WTC11 (cell line): ENCODE results near the gene RAP1GAP. TPM values are rescaled to one million over a fixed set of nuclear protein-coding genes. Genes with fewer than 3 reads are reported as not detected.
"Not testable (repeated sequence)": the region's sequence is repeated elsewhere in the genome, so short reads cannot be mapped to it uniquely, and the experiment has no call there.

Source experiments
- ATAC-seq: fragments of 200-7000 bp; cut with Tn5 transposase; 2 replicates; pipeline ENCODE4 v1.10.0; 2021; ENCODE audit warnings: mild to moderate bottlenecking, moderate library complexity
- CTCF ChIA-PET: fragments of 300-600 bp; sonication (Branson Sonifier 250); formaldehyde crosslinking; loops from one replicate; lab custom pipeline; 2021; ENCODE audit warnings: antibody characterized with exemption; lab: Charles Lee
- POLR2A ChIA-PET: fragments of 350-600 bp; sonication (Branson Sonifier 250); formaldehyde crosslinking; loops from one replicate; lab custom pipeline; 2021; ENCODE audit warnings: antibody characterized with exemption; lab: Charles Lee
- DNase-seq: peaks from one replicate; pipeline ENCODE4 v3.0.0; 2021; ENCODE audit warnings: low spot score
- H3K27ac Mint-ChIP-seq: 2 replicates; pipeline ENCODE4 v1.8.0; 2021; ENCODE audit warnings: mixed read lengths
- H3K27me3 Mint-ChIP-seq: 2 replicates; pipeline ENCODE4 v1.8.0; 2021; ENCODE audit warnings: low read depth, mild to moderate bottlenecking, moderate library complexity, mixed read lengths
- H3K36me3 Mint-ChIP-seq: 2 replicates; pipeline ENCODE4 v1.8.0; 2021; ENCODE audit warnings: mixed read lengths
- H3K4me1 Mint-ChIP-seq: 2 replicates; pipeline ENCODE4 v1.8.0; 2022; ENCODE audit warnings: mixed read lengths
- H3K4me3 Mint-ChIP-seq: 2 replicates; pipeline ENCODE4 v1.8.0; 2021; ENCODE audit warnings: mild to moderate bottlenecking, moderate library complexity, mixed read lengths
- H3K9me3 Mint-ChIP-seq: 2 replicates; pipeline ENCODE4 v1.8.0; 2021; ENCODE audit warnings: mixed read lengths
- FOXP4 ChIP-seq: sonication (generic); formaldehyde crosslinking; IDR thresholded peaks from 2 replicates; pipeline ENCODE4 v1.8.0; 2022; ENCODE audit warnings: mild to moderate bottlenecking, missing genetic modification reagents
- NR3C1 ChIP-seq: sonication (generic); formaldehyde crosslinking; conservative IDR thresholded peaks from 2 replicates; pipeline ENCODE4 v1.8.1; 2023; ENCODE audit warnings: low read depth, mild to moderate bottlenecking, missing genetic modification reagents
- PRRX2 ChIP-seq: fragments of 250-450 bp; sonication (Bioruptor Pico); IDR thresholded peaks from 2 replicates; pipeline ENCODE4 v1.8.0; 2021; ENCODE audit warnings: mild to moderate bottlenecking
- TEAD4 ChIP-seq: sonication (generic); formaldehyde crosslinking; IDR thresholded peaks from 2 replicates; pipeline ENCODE4 v1.8.0; 2022; ENCODE audit warnings: mild to moderate bottlenecking, missing genetic modification reagents
- ZNF121 ChIP-seq: sonication (generic); formaldehyde crosslinking; IDR thresholded peaks from 2 replicates; pipeline ENCODE4 v1.8.0; 2023; ENCODE audit warnings: missing genetic modification reagents
- ZNF232 ChIP-seq: sonication (generic); formaldehyde crosslinking; IDR thresholded peaks from 2 replicates; pipeline ENCODE4 v1.8.0; 2022; ENCODE audit warnings: mild to moderate bottlenecking, missing genetic modification reagents
- ZNF512 ChIP-seq: sonication (generic); formaldehyde crosslinking; IDR thresholded peaks from 2 replicates; pipeline ENCODE4 v1.8.1; 2022; ENCODE audit warnings: missing genetic modification reagents, borderline replicate concordance
- total RNA-seq: library from RNA; stranded (reverse); gene quantifications from 3 replicates; pipeline ENCODE4 v1.2.3, GENCODE V29; 2021
- TF ChIP-seq, protein P1 (sequence below): fragments of 250-450 bp; sonication (Bioruptor Pico); conservative IDR thresholded peaks from 2 replicates; pipeline ENCODE4 v1.9.0; 2021; ENCODE audit warnings: mild to moderate bottlenecking
- TF ChIP-seq, protein P2 (sequence below): sonication (generic); formaldehyde crosslinking; IDR thresholded peaks from 2 replicates; pipeline ENCODE4 v1.8.1; 2023; ENCODE audit warnings: mild to moderate bottlenecking, missing genetic modification reagents

Gene RAP1GAP
- total RNA-seq, 1 experiment from 2014 or later: 7.6 TPM

DNA sequence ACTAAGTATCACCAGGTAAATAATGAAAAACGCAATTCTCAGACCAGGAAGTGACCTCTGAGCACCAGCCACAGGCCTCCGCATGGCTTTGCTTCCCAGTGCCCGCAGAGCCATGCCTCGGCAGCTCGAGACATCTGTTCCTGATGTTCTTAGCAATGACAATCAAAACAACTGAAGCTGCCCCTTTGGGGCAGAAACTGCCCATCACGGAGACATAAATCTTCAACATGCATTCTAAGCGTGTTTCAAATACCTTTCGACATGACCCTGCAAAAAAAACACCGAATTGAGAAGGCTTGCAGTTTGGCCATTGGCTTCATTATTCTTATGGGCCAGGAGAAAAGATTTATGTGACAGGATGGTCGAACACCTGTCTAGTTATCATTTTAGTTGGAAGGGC lies 5.8 kb upstream of the RAP1GAP start (continued):
- TF ChIP-seq, protein P1, sequence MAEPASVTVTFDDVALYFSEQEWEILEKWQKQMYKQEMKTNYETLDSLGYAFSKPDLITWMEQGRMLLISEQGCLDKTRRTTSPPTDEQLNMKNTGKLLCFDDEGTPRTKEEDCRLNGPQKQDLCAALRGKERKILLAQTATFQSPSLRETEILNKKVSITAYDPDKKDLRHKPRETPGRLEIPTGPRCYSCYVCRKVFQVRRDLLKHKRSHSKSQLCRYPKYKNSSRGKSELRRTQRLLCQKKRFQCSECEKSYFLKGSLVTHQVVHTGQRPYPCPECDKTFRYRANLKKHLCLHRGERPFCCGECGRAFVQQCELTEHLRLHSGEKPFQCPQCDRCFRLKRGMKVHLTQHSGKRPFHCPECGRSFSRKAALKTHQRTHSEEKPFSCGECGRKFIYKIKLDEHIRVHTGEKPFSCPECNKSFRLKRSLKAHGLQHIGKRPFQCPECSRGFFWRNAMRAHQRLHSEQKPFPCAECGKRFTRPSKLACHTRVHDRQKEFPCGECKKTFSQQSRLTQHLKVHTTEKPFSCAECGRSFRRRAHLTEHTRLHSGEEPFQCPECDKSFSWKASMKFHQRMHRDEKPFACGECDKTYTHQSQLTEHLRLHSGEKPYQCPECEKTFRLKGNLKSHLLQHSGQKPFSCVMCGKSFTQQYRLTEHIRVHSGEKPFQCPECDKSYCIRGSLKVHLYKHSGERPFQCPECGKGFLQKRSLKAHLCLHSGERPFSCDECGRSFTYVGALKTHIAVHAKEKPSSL (CRISPR knock-in tag): no peak
- TF ChIP-seq FOXP4 (no peak), NR3C1 (CRISPR knock-in tag) (no peak), ZNF512 (no peak)
- TF ChIP-seq, protein P2, sequence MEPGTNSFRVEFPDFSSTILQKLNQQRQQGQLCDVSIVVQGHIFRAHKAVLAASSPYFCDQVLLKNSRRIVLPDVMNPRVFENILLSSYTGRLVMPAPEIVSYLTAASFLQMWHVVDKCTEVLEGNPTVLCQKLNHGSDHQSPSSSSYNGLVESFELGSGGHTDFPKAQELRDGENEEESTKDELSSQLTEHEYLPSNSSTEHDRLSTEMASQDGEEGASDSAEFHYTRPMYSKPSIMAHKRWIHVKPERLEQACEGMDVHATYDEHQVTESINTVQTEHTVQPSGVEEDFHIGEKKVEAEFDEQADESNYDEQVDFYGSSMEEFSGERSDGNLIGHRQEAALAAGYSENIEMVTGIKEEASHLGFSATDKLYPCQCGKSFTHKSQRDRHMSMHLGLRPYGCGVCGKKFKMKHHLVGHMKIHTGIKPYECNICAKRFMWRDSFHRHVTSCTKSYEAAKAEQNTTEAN (CRISPR knock-in tag): no peak
- TF ChIP-seq, all 79 proteins: peak for 0

DNA sequence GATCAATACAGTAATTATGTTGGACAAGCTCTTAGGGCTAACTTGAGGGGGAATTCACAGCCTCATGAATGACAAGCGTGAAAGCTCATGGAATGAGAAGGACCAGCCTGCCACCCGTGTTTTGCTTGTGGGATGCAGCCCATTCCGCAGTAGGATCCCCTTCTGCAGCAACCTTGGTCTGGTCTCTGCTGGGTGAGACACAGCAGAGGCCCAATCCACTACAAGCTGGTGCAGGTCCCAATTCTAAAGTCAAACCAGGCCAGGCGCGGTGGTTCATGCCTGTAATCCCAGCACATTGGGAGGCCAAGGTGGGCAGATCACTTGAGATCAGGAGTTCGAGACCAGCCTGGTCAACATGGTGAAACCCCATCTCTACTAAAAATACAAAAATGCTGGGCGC lies 4.7 kb upstream of the RAP1GAP start:
- POLR2A ChIA-PET, H3K4me3 Mint-ChIP-seq, H3K36me3 Mint-ChIP-seq, H3K9me3 Mint-ChIP-seq, ATAC-seq, DNase-seq, H3K27me3 Mint-ChIP-seq, H3K27ac Mint-ChIP-seq: not testable (repeated sequence)
- H3K4me1 Mint-ChIP-seq: peaks cover 28% of the 10 kb centered on the region
- CTCF ChIA-PET: interaction anchor here (1.0 to 1.1 kb wide), 2 partner anchors 14 to 456 kb away, joined by 3 to 4 read pairs; no protein-coding TSS in a partner anchor

GRCh38 chr1:21673277-21673780 lies 4.2 kb upstream of the RAP1GAP start:
- ATAC-seq (no peak), DNase-seq (no peak)
- Mint-ChIP-seq H3K27ac (peak overlapping the region; percentile 50; the same call in 1 of the 2 replicates), H3K36me3 (peaks cover 2% of the 10 kb centered on the region; the same call in 1 of the 2 replicates), H3K4me1 (peaks cover 28% of the 10 kb centered on the region), H3K27me3 (peaks cover 8% of the 10 kb centered on the region), H3K4me3 (no peak overlapping the region), H3K9me3 (no peaks in the 10 kb centered on the region)
- ChIA-PET CTCF (interaction anchor here (1.0 to 1.9 kb wide), 3 partner anchors 14 to 456 kb away, joined by 3 to 4 read pairs (median 4); no protein-coding TSS in a partner anchor), POLR2A (no interaction called here)
- TF ChIP-seq TEAD4 (CRISPR knock-in tag): no peak
- TF ChIP-seq ZNF121 (CRISPR knock-in tag): no peak
- TF ChIP-seq PRRX2 (CRISPR knock-in tag): 0 out of 2 replicates have a peak, but pooled peaks have one; percentile 13
- TF ChIP-seq ZNF232: no peak
- TF ChIP-seq, protein P2 (CRISPR knock-in tag): no peak
